ENCODE data around the gene CBX1. TPM values are rescaled to one million over a fixed set of nuclear protein-coding genes. Genes with fewer than 3 reads are reported as not detected.

The CBX1 gene
- total and polyA plus RNA-seq, 2 of the 13 experiments (the other 11 are each of a cell fraction or from before 2014, with no cell fraction given): 17.8 to 108 TPM

GRCh38 chr17:48025040-48025903 lies 76.0 kb downstream of the CBX1 start (continued):
- TF ChIP-seq ZBTB40 (IDR thresholded peaks at IDR 0.05) (no peak), ZBTB40 (CRISPR knock-in tag; IDR thresholded peaks at IDR 0.05) (peak; percentile 61), THAP8 (CRISPR knock-in tag; IDR thresholded peaks at IDR 0.05; ENCODE audit: borderline replicate concordance) (no peak), PREB (CRISPR knock-in tag; IDR thresholded peaks at IDR 0.05) (no peak), TCF7L2 (IDR thresholded peaks at IDR 0.05; ENCODE audit: low read depth, low read length) (no peak), HMG20A (CRISPR knock-in tag; IDR thresholded peaks at IDR 0.05; ENCODE audit: borderline replicate concordance) (no peak), SNAPC5 (CRISPR knock-in tag; IDR thresholded peaks at IDR 0.05; ENCODE audit: borderline replicate concordance) (no peak), DR1 (CRISPR knock-in tag; IDR thresholded peaks at IDR 0.05) (0 out of 2 replicates have a peak, but pooled peaks have one; percentile 16), TCF7 (IDR thresholded peaks at IDR 0.05; ENCODE audit: low read depth) (no peak), JDP2 (CRISPR knock-in tag; IDR thresholded peaks at IDR 0.05; ENCODE audit: borderline replicate concordance) (no peak), BRF2 (CRISPR knock-in tag; IDR thresholded peaks at IDR 0.05) (no peak), ZBTB20 (CRISPR knock-in tag; IDR thresholded peaks at IDR 0.05; ENCODE audit: borderline replicate concordance, low read depth) (no peak), PITX1 (CRISPR knock-in tag; IDR thresholded peaks at IDR 0.05) (no peak), ZFP41 (CRISPR knock-in tag; IDR thresholded peaks at IDR 0.05; ENCODE audit: borderline replicate concordance) (no peak; the same call in 1 of the 2 replicates), ZNF136 (CRISPR knock-in tag; IDR thresholded peaks at IDR 0.05; ENCODE audit: low read depth) (0 out of 2 replicates have a peak, but pooled peaks have one; percentile 70), ZNF782 (CRISPR knock-in tag; IDR thresholded peaks at IDR 0.05; ENCODE audit: borderline replicate concordance) (no peak), ZNF335 (CRISPR knock-in tag; IDR thresholded peaks at IDR 0.05) (peak; percentile 54; the same call in 1 of the 2 replicates)
